Right lobe of liver (tissue), 6 donors: ENCODE data around the gene CACFD1. TPM values are rescaled to one million over a fixed set of nuclear protein-coding genes. Genes with fewer than 3 reads are reported as not detected.

Experiments
- ATAC-seq, 4 donors: fragments of 200-7000 bp; cut with Tn5 transposase; one replicate each; pipeline ENCODE4 v1.9.1; 2020; ENCODE audit warnings: mild to moderate bottlenecking in 4 of 4, moderate library complexity in 4 of 4
- DNase-seq, 3 donors: peaks; one replicate each; pipeline ENCODE4 v3.0.0-alpha.2; 2020
- H3K27ac ChIP-seq, 3 donors: fragments of 200-600 bp; one replicate each; pipeline ENCODE4 v1.8.0; 2022
- H3K27me3 ChIP-seq, 2 donors: fragments of 200-600 bp; one replicate each; pipeline ENCODE4 v1.8.0; 2022
- H3K36me3 ChIP-seq, 4 donors: fragments of 200-600 bp; sonication (generic) in 1 of 4; one replicate each; pipeline versions ENCODE4 v1.5.1 to v1.8.0; 2017 to 2022; ENCODE audit warnings: control low read depth in 1 of 4
- H3K4me1 ChIP-seq, 4 donors: fragments of 200-600 bp; sonication (generic) in 1 of 4; one replicate each; pipeline versions ENCODE4 v1.5.1 to v1.8.0; 2017 to 2022; ENCODE audit warnings: control low read depth in 1 of 4
- H3K4me3 ChIP-seq, 3 donors: fragments of 200-600 bp; one replicate each; pipeline ENCODE4 v1.8.0; 2022
- H3K9me3 ChIP-seq, 4 donors: fragments of 200-600 bp; sonication (generic) in 1 of 4; one replicate each; pipeline versions ENCODE4 v1.5.1 to v1.8.0; 2017 to 2022; ENCODE audit warnings: control low read depth in 1 of 4
- CTCF ChIP-seq, 4 donors: fragments of 200-600 bp in 3 of 4; fragments of 450-650 bp in 1 of 4; IDR thresholded peaks; one replicate each; pipeline versions ENCODE4 v1.5.1 to v1.8.0; 2016 to 2022; ENCODE audit warnings: antibody characterized with exemption in 4 of 4, mild to moderate bottlenecking in 2 of 4
- POLR2A ChIP-seq: fragments of 450-650 bp; IDR thresholded peaks from one replicate; pipeline ENCODE4 v1.6.1; 2017; ENCODE audit warnings: antibody characterized with exemption, mild to moderate bottlenecking
- WGBS: methylation state at CpG from one replicate; pipeline ENCODE4 v1.1.6; 2018; ENCODE audit warnings: low coverage, low lambda C conversion rate; ENCODE audit not compliant: insufficient coverage; ENCODE audit errors: missing lambda C conversion rate; 5-methylcytosine and 5-hydroxymethylcytosine counted together
- intact Hi-C, 2 donors: fragments of 100-400 bp; cut with DNase I; formaldehyde crosslinking; loops; one replicate each; pipeline versions ENCODE4 v1.11.2 to v1.14.1; 2022
- total RNA-seq, 6 experiments: library from RNA; depleted of rRNA in 2 of 6; stranded (reverse); fragments of >200 nt in 2 of 6; fragmentation: NEBNext Ultra II Directional in 3 of 6; extraction: Animal tissue kit (Norgen Biotek cat#: 25700) in 3 of 6; gene quantifications; one replicate each; pipeline versions ENCODE4 v1.1.0 to v1.2.4, GENCODE V29; 2016 to 2023
- donor health status: DM: no; HTN: yes; CAD: no.
- donor health status: DM: no; HTN: no; CAD: no.
- donor health status: DM: no; HTN: no; CAD: no.
- donor health status: DM: no; HTN: yes; CAD: no.
- donor health status: DM: no; HTN: yes; CAD: no.

CACFD1 gene
- total RNA-seq, 6 experiments from 2014 or later = 23.5 to 39.8 (median 32.9) TPM

GRCh38 chr9:133420392-133420827, 39.4 kb upstream of the CACFD1 start:
- ATAC-seq = no peak
- 75% methylated on average over 5 of the region's 5 CpGs for WGBS
- Histone ChIP-seq H3K9me3 (no peaks in the 10 kb centered on the region), H3K27me3 (no peaks in the 10 kb centered on the region), H3K36me3 (no peaks in the 10 kb centered on the region), H3K4me1 (peaks cover 0 to 22% (median 7%) of the 10 kb centered on the region in 4 donors), H3K4me3 (no peak overlapping the region), H3K27ac (no peak overlapping the region)
- intact Hi-C loops = no loop called here
- TF ChIP-seq POLR2A (no peak), CTCF (IDR thresholded peaks at IDR 0.05) (no peak)
- DNase-seq = no peak

GRCh38 chr9:133421615-133422542, 37.9 kb upstream of the CACFD1 start, which contains the start of gene ADAMTS13:
TSS of gene ADAMTS13 (plus strand) at chr9:133422367. CDS start at chr9:133422444, 77 bp downstream.
- intact Hi-C loops = no loop called here
- Histone ChIP-seq H3K27me3 (no peaks in the 10 kb centered on the region), H3K27ac (no peak within 1 kb of the TSS), H3K36me3 (no peaks in the 10 kb centered on the region), H3K9me3 (no peaks in the 10 kb centered on the region), H3K4me3 (peak within 1 kb of the TSS in 2 of 3 donors; percentile 6 to 11), H3K4me1 (peaks cover 0 to 8% (median 1%) of the 10 kb centered on the region in 4 donors)
- DNase-seq (no peak), ATAC-seq (peak in 1 of 4 donors; percentile 2)
- TF ChIP-seq CTCF (IDR thresholded peaks at IDR 0.05) (no peak), POLR2A (no peak)
- WGBS = 54% methylated on average over 8 of the region's 23 CpGs

GRCh38 chr9:133423216-133423615, 36.6 kb upstream of the CACFD1 start:
- Histone ChIP-seq H3K27me3 (no peaks in the 10 kb centered on the region), H3K27ac (no peak overlapping the region), H3K4me1 (peaks cover 0 to 8% (median 0%) of the 10 kb centered on the region in 4 donors), H3K4me3 (no peak overlapping the region), H3K36me3 (no peaks in the 10 kb centered on the region), H3K9me3 (no peaks in the 10 kb centered on the region)
- TF ChIP-seq CTCF (IDR thresholded peaks at IDR 0.05) (no peak), POLR2A (no peak)
- ATAC-seq (peak; percentile 9 to 40 (median 30)), DNase-seq (peak in 1 of 3 donors; percentile 47)
- intact Hi-C loops = no loop called here
- 47% methylated on average over 3 of the region's 3 CpGs for WGBS

- no peak overlapping the region for H3K27ac ChIP-seq
- H3K27me3 ChIP-seq = no peaks in the 10 kb centered on the region
- H3K9me3 ChIP-seq = no peaks in the 10 kb centered on the region
- WGBS = 77% methylated on average over 3 of the region's 12 CpGs
- H3K36me3 ChIP-seq = no peaks in the 10 kb centered on the region
- intact Hi-C loops = no loop called here
- ATAC-seq (no peak), DNase-seq (no peak)
- no peak overlapping the region for H3K4me3 ChIP-seq
- no peak for TF ChIP-seq POLR2A
- TF ChIP-seq CTCF (IDR thresholded peaks at IDR 0.05) = no peak
- H3K4me1 ChIP-seq = peaks cover 0 to 7% (median 0%) of the 10 kb centered on the region in 4 donors
Measured at GRCh38 chr9:133424187-133424586, 35.6 kb upstream of the CACFD1 start.
